Adrenal gland (tissue), 12 donors: ENCODE data around the gene IPCEF1. TPM values are rescaled to one million over a fixed set of nuclear protein-coding genes. Genes with fewer than 3 reads are reported as not detected.

ENCODE experiments used
- DNase-seq, 7 donors: peaks; one replicate each; pipeline ENCODE4 v3.0.0-alpha.2; 2019 to 2020
- H3K27ac ChIP-seq, 5 donors: fragments of 200-600 bp; sonication (generic) in 4 of 5; 1 replicate in 3 of 5; 2 replicates in 2 of 5; pipeline versions ENCODE4 v1.5.1 to v1.8.0; 2016 to 2020; ENCODE audit warnings: mild to moderate bottlenecking in 1 of 5
- H3K27me3 ChIP-seq: fragments of 200-600 bp; 2 replicates; pipeline ENCODE4 v1.8.0; 2021
- H3K36me3 ChIP-seq, 2 donors: fragments of 200-600 bp; replicated peaks in 1 of 2; 1 replicate in 1 of 2; 2 replicates in 1 of 2; pipeline versions ENCODE4 v1.5.1 to v1.8.0; 2018 to 2022
- H3K4me1 ChIP-seq, 2 donors: fragments of 200-600 bp; replicated peaks in 1 of 2; 1 replicate in 1 of 2; 2 replicates in 1 of 2; pipeline versions ENCODE4 v1.5.1 to v1.8.0; 2018 to 2021
- H3K4me3 ChIP-seq, 4 donors: fragments of 200-600 bp; sonication (generic) in 3 of 4; one replicate each; pipeline ENCODE4 v1.5.1; 2016 to 2018
- H3K9me3 ChIP-seq, 3 donors: fragments of 200-600 bp; sonication (generic) in 1 of 3; replicated peaks in 1 of 3; 1 replicate in 2 of 3; 2 replicates in 1 of 3; pipeline versions ENCODE4 v1.5.1 to v1.8.0; 2016 to 2021
- CTCF ChIP-seq, 6 experiments: fragments of 450-650 bp in 4 of 6; fragments of 200-600 bp in 2 of 6; sonication (generic) in 1 of 6; IDR thresholded peaks; 1 replicate in 5 of 6; 2 replicates in 1 of 6; pipeline versions ENCODE4 v1.5.1 to v1.8.0; 2016 to 2021; ENCODE audit warnings: antibody characterized with exemption in 6 of 6, mild to moderate bottlenecking in 2 of 6, moderate library complexity in 1 of 6
- POLR2A ChIP-seq, 2 donors: fragments of 450-650 bp; IDR thresholded peaks; one replicate each; pipeline ENCODE4 v1.6.1; 2017; ENCODE audit warnings: antibody characterized with exemption in 2 of 2, mild to moderate bottlenecking in 2 of 2, moderate library complexity in 1 of 2
- WGBS, 4 donors: extraction: QIAGEN DNeasy Blood & Tissue Kit in 2 of 4; methylation state at CpG; one replicate each; pipeline versions ENCODE4 v1.1.5 to v1.1.7; 2013 to 2017; 5-methylcytosine and 5-hydroxymethylcytosine counted together
- intact Hi-C, 2 donors: fragments of 100-400 bp; cut with DNase I; formaldehyde crosslinking; loops; one replicate each; pipeline versions ENCODE4 v1.14.1 to v1.15.0; 2022 to 2023
- polyA plus RNA-seq, 3 donors: library from polyadenylated mRNA; stranded (reverse); fragments of 200-250 nt in 2 of 3; fragments of 350-450 nt in 1 of 3; fragmentation: Illumina TruSeq in 1 of 3; extraction: RNeasy Lipid Tissue Mini Kit (QIAGEN cat#74804) in 1 of 3; gene quantifications; one replicate each; pipeline ENCODE4 v1.2.3, GENCODE V29; 2013 to 2014
- total RNA-seq, 9 donors: library from RNA; depleted of rRNA in 4 of 9; stranded (reverse); fragments of >200 nt in 4 of 9; fragments of 120-200 nt in 1 of 9; fragmentation: NEBNext Ultra II Directional in 1 of 9; extraction: Animal tissue kit (Norgen Biotek cat#: 25700) in 1 of 9; gene quantifications; one replicate each; pipeline versions ENCODE4 v1.1.0 to v1.2.4, GENCODE V29; 2013 to 2023
- donor health status: healthy with polysubstance abuse.
- donor health status: Bipolar disorder and iron deficiency.
- donor health status: DM: yes; HTN: yes; CAD: no.
- donor health status: DM: no; HTN: no; CAD: no.
- donor health status: DM: no; HTN: no; CAD: no.
- donor health status: DM: yes; HTN: yes; CAD: no.

The IPCEF1 gene
- total and polyA plus RNA-seq, 12 donors: 0.07 to 1.2 (median 0.72) TPM; not detected in 1

GRCh38 chr6:154284313-154284853 lies 72.2 kb downstream of the IPCEF1 start:
- WGBS, 4 donors: 87 to 96% (median 92%) methylated on average over 3 to 7 of the region's 7 CpGs
- TF ChIP-seq CTCF (IDR thresholded peaks at IDR 0.05) (no peak), POLR2A (IDR thresholded peaks at IDR 0.05) (no peak)
- Histone ChIP-seq H3K27me3 (no peaks in the 10 kb centered on the region), H3K27ac (no peak overlapping the region), H3K4me3 (no peak overlapping the region), H3K36me3 (no peaks in the 10 kb centered on the region), H3K4me1 (no peaks in the 10 kb centered on the region), H3K9me3 (no peaks in the 10 kb centered on the region)
- no peak for DNase-seq
- intact Hi-C loops: no loop called here

- WGBS, 4 donors: 75 to 80% (median 78%) methylated on average over 2 of the region's 2 CpGs
- Histone ChIP-seq H3K36me3 (no peaks in the 10 kb centered on the region), H3K9me3 (no peaks in the 10 kb centered on the region), H3K4me1 (peaks cover 0 to 3% of the 10 kb centered on the region in 2 donors), H3K4me3 (no peak overlapping the region), H3K27ac (no peak overlapping the region), H3K27me3 (no peaks in the 10 kb centered on the region)
- TF ChIP-seq CTCF (IDR thresholded peaks at IDR 0.05) (no peak), POLR2A (IDR thresholded peaks at IDR 0.05) (no peak)
- no peak for DNase-seq
- intact Hi-C loops: no loop called here
These were observed 76.1 kb downstream of the IPCEF1 start for GRCh38 chr6:154280521-154280920.

GRCh38 chr6:154277629-154278017 lies 79.0 kb downstream of the IPCEF1 start:
- Histone ChIP-seq H3K36me3 (no peaks in the 10 kb centered on the region), H3K9me3 (no peaks in the 10 kb centered on the region), H3K27me3 (no peaks in the 10 kb centered on the region), H3K4me3 (no peak overlapping the region), H3K4me1 (peaks cover 0 to 3% of the 10 kb centered on the region in 2 donors), H3K27ac (no peak overlapping the region)
- no peak for DNase-seq
- intact Hi-C loops: loop anchor here (5.0 kb wide), 1 partner anchor 125 kb away; no protein-coding TSS in a partner anchor
- 59 to 68% (median 62%) methylated on average over 7 of the region's 7 CpGs for WGBS, 4 donors
- TF ChIP-seq POLR2A (IDR thresholded peaks at IDR 0.05): no peak
- TF ChIP-seq CTCF (IDR thresholded peaks at IDR 0.05): no peak

GRCh38 chr6:154276810-154277628 lies 79.6 kb downstream of the IPCEF1 start:
- peaks cover 0 to 3% of the 10 kb centered on the region in 2 donors for H3K4me1 ChIP-seq
- no peak overlapping the region for H3K27ac ChIP-seq
- no peaks in the 10 kb centered on the region for H3K27me3 ChIP-seq
- intact Hi-C loops: loop anchor here (5.0 kb wide), 1 partner anchor 125 kb away; no protein-coding TSS in a partner anchor
- H3K9me3 ChIP-seq: no peaks in the 10 kb centered on the region
- peak; percentile 49 to 78 (median 64) for TF ChIP-seq CTCF (IDR thresholded peaks at IDR 0.05)
- TF ChIP-seq POLR2A (IDR thresholded peaks at IDR 0.05): no peak
- no peaks in the 10 kb centered on the region for H3K36me3 ChIP-seq
- WGBS, 4 donors: 20 to 38% (median 35%) methylated on average over 9 to 11 of the region's 11 CpGs
- DNase-seq: no peak
- no peak overlapping the region for H3K4me3 ChIP-seq
